ENCODE results near the gene TACR2.

DNA sequence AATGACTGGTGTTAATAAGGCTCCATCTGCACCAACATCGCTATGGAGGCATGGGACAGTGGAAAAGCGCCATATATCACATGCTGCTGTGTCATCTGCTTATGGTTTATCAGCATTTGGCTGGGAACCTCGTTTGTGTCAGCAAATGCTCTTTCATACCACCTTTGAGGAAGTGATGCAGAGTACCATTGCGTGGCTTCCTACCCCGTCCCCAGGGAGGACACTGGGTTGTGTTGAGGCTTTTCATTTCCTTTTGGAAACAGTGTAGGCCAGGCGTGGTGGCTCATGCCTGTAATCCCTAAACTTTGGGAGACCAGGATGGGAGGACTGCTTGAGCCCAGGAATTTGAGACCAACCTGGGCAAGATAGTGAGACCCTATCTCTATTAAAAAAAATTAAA lies 6.8 kb downstream of the TACR2 start:
- TF ChIP-seq, protein P1, sequence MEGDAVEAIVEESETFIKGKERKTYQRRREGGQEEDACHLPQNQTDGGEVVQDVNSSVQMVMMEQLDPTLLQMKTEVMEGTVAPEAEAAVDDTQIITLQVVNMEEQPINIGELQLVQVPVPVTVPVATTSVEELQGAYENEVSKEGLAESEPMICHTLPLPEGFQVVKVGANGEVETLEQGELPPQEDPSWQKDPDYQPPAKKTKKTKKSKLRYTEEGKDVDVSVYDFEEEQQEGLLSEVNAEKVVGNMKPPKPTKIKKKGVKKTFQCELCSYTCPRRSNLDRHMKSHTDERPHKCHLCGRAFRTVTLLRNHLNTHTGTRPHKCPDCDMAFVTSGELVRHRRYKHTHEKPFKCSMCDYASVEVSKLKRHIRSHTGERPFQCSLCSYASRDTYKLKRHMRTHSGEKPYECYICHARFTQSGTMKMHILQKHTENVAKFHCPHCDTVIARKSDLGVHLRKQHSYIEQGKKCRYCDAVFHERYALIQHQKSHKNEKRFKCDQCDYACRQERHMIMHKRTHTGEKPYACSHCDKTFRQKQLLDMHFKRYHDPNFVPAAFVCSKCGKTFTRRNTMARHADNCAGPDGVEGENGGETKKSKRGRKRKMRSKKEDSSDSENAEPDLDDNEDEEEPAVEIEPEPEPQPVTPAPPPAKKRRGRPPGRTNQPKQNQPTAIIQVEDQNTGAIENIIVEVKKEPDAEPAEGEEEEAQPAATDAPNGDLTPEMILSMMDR (IDR thresholded peaks at IDR 0.05), result no peak
- TF ChIP-seq JUNB (IDR thresholded peaks at IDR 0.05) (no peak), POLR2A (IDR thresholded peaks at IDR 0.05; ENCODE audit: low read length) (no peak), KDM1A (IDR thresholded peaks at IDR 0.05; ENCODE audit: low read depth) (no peak), JUN (IDR thresholded peaks at IDR 0.05) (no peak), RFX5 (IDR thresholded peaks at IDR 0.05) (no peak), SMC3 (IDR thresholded peaks at IDR 0.05) (no peak), MAZ (IDR thresholded peaks at IDR 0.05; ENCODE audit: borderline replicate concordance, low read depth, low read length) (no peak), NR3C1 (IDR thresholded peaks at IDR 0.05) (no peak), ZSCAN20 (CRISPR knock-in tag; IDR thresholded peaks at IDR 0.05) (no peak), EP300 (IDR thresholded peaks at IDR 0.05) (no peak)
- TF ChIP-seq, protein P2, sequence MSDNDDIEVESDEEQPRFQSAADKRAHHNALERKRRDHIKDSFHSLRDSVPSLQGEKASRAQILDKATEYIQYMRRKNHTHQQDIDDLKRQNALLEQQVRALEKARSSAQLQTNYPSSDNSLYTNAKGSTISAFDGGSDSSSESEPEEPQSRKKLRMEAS (IDR thresholded peaks at IDR 0.05), result no peak
- TF ChIP-seq, protein P3, sequence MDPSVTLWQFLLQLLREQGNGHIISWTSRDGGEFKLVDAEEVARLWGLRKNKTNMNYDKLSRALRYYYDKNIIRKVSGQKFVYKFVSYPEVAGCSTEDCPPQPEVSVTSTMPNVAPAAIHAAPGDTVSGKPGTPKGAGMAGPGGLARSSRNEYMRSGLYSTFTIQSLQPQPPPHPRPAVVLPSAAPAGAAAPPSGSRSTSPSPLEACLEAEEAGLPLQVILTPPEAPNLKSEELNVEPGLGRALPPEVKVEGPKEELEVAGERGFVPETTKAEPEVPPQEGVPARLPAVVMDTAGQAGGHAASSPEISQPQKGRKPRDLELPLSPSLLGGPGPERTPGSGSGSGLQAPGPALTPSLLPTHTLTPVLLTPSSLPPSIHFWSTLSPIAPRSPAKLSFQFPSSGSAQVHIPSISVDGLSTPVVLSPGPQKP (IDR thresholded peaks at IDR 0.05; ENCODE audit: low read depth, low read length), result no peak
- TF ChIP-seq, protein P4, sequence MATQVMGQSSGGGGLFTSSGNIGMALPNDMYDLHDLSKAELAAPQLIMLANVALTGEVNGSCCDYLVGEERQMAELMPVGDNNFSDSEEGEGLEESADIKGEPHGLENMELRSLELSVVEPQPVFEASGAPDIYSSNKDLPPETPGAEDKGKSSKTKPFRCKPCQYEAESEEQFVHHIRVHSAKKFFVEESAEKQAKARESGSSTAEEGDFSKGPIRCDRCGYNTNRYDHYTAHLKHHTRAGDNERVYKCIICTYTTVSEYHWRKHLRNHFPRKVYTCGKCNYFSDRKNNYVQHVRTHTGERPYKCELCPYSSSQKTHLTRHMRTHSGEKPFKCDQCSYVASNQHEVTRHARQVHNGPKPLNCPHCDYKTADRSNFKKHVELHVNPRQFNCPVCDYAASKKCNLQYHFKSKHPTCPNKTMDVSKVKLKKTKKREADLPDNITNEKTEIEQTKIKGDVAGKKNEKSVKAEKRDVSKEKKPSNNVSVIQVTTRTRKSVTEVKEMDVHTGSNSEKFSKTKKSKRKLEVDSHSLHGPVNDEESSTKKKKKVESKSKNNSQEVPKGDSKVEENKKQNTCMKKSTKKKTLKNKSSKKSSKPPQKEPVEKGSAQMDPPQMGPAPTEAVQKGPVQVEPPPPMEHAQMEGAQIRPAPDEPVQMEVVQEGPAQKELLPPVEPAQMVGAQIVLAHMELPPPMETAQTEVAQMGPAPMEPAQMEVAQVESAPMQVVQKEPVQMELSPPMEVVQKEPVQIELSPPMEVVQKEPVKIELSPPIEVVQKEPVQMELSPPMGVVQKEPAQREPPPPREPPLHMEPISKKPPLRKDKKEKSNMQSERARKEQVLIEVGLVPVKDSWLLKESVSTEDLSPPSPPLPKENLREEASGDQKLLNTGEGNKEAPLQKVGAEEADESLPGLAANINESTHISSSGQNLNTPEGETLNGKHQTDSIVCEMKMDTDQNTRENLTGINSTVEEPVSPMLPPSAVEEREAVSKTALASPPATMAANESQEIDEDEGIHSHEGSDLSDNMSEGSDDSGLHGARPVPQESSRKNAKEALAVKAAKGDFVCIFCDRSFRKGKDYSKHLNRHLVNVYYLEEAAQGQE (IDR thresholded peaks at IDR 0.05), result no peak
